ENCODE results near the gene PREX1. TPM values are rescaled to one million over a fixed set of nuclear protein-coding genes. Genes with fewer than 3 reads are reported as not detected.

The PREX1 gene
- total and polyA plus RNA-seq, 2 experiments from 2014 or later = 4.5 to 12.5 TPM

DNA sequence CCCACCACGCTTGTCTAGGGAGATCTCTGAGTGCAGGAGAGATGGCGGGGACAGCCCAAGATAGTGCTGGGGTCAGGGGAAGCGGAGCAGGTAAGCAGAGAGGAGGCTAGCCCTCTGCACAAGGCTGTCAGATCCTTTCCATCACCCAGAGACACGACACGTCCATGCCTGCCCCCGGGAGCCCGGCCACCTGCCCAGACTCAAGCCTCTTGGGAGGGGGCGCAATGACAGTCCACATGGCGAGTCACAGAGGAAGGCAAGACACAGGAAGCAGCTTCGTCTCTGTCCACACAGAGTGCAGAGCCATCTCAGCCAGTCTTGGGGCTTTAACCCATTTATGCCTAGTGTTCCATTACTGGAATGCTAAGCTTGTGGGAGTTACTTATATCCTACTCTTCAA is 78.4 kb downstream of the PREX1 start:
- no peak for DNase-seq (ENCODE audit: low read depth in 1 of 2, low spot score in 1 of 2)
- Histone ChIP-seq H3K4me1 (ENCODE audit: low read depth) (no peaks in the 10 kb centered on the region), H3K36me3 (no peaks in the 10 kb centered on the region), H3K4me3 (no peak overlapping the region), H3K27ac (no peak overlapping the region), H3K9me3 (ENCODE audit: low read depth) (no peaks in the 10 kb centered on the region), H3K27me3 (no peaks in the 10 kb centered on the region)
- no peak for TF ChIP-seq CTCF (IDR thresholded peaks at IDR 0.05; ENCODE audit: low read depth, low read length)

- Histone ChIP-seq H3K4me1 (ENCODE audit: low read depth) (no peaks in the 10 kb centered on the region), H3K27ac (no peak overlapping the region), H3K9me3 (ENCODE audit: low read depth) (no peaks in the 10 kb centered on the region), H3K4me3 (no peak overlapping the region), H3K27me3 (no peaks in the 10 kb centered on the region), H3K36me3 (no peaks in the 10 kb centered on the region)
- TF ChIP-seq CTCF (IDR thresholded peaks at IDR 0.05; ENCODE audit: low read depth, low read length) = no peak
- no peak for DNase-seq (ENCODE audit: low read depth in 1 of 2, low spot score in 1 of 2)
Observed at GRCh38 chr20:48748556-48748955, 79.2 kb downstream of the PREX1 start.

GRCh38 chr20:48747840-48748414 is 79.9 kb downstream of the PREX1 start:
- Histone ChIP-seq H3K27me3 (no peaks in the 10 kb centered on the region), H3K36me3 (no peaks in the 10 kb centered on the region), H3K9me3 (ENCODE audit: low read depth) (no peaks in the 10 kb centered on the region), H3K27ac (no peak overlapping the region), H3K4me3 (no peak overlapping the region), H3K4me1 (ENCODE audit: low read depth) (no peaks in the 10 kb centered on the region)
- no peak for TF ChIP-seq CTCF (IDR thresholded peaks at IDR 0.05; ENCODE audit: low read depth, low read length)
- no peak for DNase-seq (ENCODE audit: low read depth in 1 of 2, low spot score in 1 of 2)

DNA sequence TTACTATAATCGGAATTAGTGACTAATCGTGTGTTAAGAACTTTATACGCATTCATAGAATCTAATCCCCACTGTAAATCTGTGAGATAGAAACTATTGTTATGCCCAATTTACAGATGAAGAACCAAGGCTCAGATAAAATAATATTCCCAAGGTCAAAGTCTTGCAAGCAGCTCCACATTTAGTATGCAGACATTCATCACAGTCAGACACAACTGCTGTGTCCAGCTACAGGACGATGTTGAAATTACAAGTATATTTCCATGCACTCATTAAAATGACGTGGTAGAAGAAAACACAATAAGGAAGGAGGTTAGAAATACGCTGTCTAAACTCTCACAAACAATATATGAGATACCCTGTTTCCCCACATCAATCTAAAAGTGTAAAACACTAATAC is 82.5 kb downstream of the PREX1 start:
- H3K4me1 ChIP-seq (ENCODE audit: low read depth) = no peaks in the 10 kb centered on the region
- DNase-seq (ENCODE audit: low read depth in 1 of 2, low spot score in 1 of 2) = peak in 1 of 2 donors; percentile 22
- no peak overlapping the region for H3K4me3 ChIP-seq
- no peaks in the 10 kb centered on the region for H3K27me3 ChIP-seq
- no peaks in the 10 kb centered on the region for H3K9me3 ChIP-seq (ENCODE audit: low read depth)
- TF ChIP-seq CTCF (IDR thresholded peaks at IDR 0.05; ENCODE audit: low read depth, low read length) = no peak
- H3K27ac ChIP-seq = no peak overlapping the region
- H3K36me3 ChIP-seq = no peaks in the 10 kb centered on the region

GRCh38 chr20:48744515-48744914 is 83.3 kb downstream of the PREX1 start:
- no peak for DNase-seq (ENCODE audit: low read depth in 1 of 2, low spot score in 1 of 2)
- H3K36me3 ChIP-seq = no peaks in the 10 kb centered on the region
- no peak overlapping the region for H3K27ac ChIP-seq
- no peak overlapping the region for H3K4me3 ChIP-seq
- TF ChIP-seq CTCF (IDR thresholded peaks at IDR 0.05; ENCODE audit: low read depth, low read length) = no peak
- H3K4me1 ChIP-seq (ENCODE audit: low read depth) = no peaks in the 10 kb centered on the region
- no peaks in the 10 kb centered on the region for H3K27me3 ChIP-seq
- no peaks in the 10 kb centered on the region for H3K9me3 ChIP-seq (ENCODE audit: low read depth)

- no peaks in the 10 kb centered on the region for H3K36me3 ChIP-seq
- no peaks in the 10 kb centered on the region for H3K27me3 ChIP-seq
- no peak overlapping the region for H3K27ac ChIP-seq
- peaks cover 6% of the 10 kb centered on the region for H3K4me1 ChIP-seq (ENCODE audit: low read depth)
- no peaks in the 10 kb centered on the region for H3K9me3 ChIP-seq (ENCODE audit: low read depth)
- TF ChIP-seq CTCF (IDR thresholded peaks at IDR 0.05; ENCODE audit: low read depth, low read length) = no peak
- H3K4me3 ChIP-seq = no peak overlapping the region
- no peak for DNase-seq (ENCODE audit: low read depth in 1 of 2, low spot score in 1 of 2)
Observed at GRCh38 chr20:48743807-48744206, 84.0 kb downstream of the PREX1 start.

Measured in cardiac muscle cell (in vitro differentiated cells and primary cell).